ENCODE data around the gene PPP6R2. TPM values are rescaled to one million over a fixed set of nuclear protein-coding genes. Genes with fewer than 3 reads are reported as not detected.

PPP6R2 gene
- polyA plus RNA-seq, 1 donor = 46.9 TPM

DNA sequence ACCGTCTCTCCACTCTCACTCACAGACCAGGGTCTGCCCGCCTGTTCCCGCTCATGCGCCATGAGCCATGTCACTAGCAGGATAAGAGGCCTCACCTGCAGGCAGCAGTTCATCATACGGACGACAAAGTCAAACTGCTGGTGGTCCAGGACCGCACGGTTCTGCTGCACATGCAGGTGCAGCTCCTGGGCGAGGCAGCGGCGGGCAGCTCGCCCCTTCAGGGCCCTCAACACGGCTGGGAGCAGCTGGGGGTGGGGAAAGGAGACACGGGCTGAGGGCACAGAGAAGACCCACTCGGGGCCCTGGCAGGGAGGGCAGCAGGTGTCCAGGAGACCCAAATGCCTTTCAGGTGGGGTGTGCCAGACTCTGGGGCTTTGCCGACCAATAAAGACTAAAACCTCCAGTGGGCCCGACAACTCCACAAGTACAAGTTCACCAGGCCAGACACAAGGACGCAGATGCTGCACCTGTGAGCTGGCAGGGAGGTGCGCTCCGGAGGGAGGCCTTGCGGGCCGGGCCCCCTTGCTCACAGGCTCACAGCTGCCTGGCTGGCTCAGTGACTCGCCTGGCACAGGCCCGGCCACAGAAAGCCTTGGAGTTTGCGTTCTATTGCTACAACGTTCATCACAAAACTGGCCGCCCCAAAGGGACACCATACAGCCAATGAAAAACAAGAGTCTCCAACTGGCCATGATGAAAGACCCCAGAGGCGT is 120.2 kb downstream of the PPP6R2 start:
- H3K4me3 ChIP-seq (ENCODE audit: low read length) = no peak overlapping the region
- H3K36me3 ChIP-seq (ENCODE audit: control insufficient read depth, insufficient read depth, low read length) = peaks cover 98% of the 10 kb centered on the region
- DNase-seq = no peak
- no peak overlapping the region for H3K27ac ChIP-seq (ENCODE audit: low read length)
- no peaks in the 10 kb centered on the region for H3K27me3 ChIP-seq (ENCODE audit: control insufficient read depth, insufficient read depth, low read length)
- no peaks in the 10 kb centered on the region for H3K9me3 ChIP-seq (ENCODE audit: control insufficient read depth, low read depth, low read length)
- whole genome bisulfite sequencing (ENCODE audit: insufficient coverage, low lambda C conversion rate) = 100% methylated on average over 2 of the region's 28 CpGs
- H3K4me1 ChIP-seq (ENCODE audit: control insufficient read depth, insufficient read depth, low read length) = no peaks in the 10 kb centered on the region

DNA sequence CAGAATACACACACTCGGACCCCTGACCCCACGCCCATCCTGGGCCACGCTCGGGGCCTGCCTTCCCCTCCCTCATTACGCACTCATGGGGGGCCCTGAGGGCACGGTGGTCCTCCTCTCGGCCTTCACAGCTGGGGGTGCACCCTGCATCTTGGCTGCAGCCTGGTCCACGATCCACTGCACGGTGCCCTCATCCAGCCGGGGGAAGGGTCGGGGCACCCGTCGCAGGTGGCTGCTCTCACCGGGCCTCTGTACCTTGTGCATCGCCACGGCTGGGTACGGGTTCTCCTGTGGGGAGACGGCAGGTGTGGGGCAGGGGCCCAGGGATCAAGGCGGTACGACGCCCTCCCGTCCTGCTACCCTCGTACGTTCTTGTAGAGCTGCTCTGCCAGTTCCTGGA is 121.3 kb downstream of the PPP6R2 start:
- no CpG with 5 or more reads among the region's 24 CpGs for WGBS (ENCODE audit: insufficient coverage, low lambda C conversion rate)
- H3K4me1 ChIP-seq (ENCODE audit: control insufficient read depth, insufficient read depth, low read length) = peaks cover 7% of the 10 kb centered on the region
- no peak overlapping the region for H3K4me3 ChIP-seq (ENCODE audit: low read length)
- no peaks in the 10 kb centered on the region for H3K9me3 ChIP-seq (ENCODE audit: control insufficient read depth, low read depth, low read length)
- peaks cover 89% of the 10 kb centered on the region for H3K36me3 ChIP-seq (ENCODE audit: control insufficient read depth, insufficient read depth, low read length)
- no peak for DNase-seq
- no peaks in the 10 kb centered on the region for H3K27me3 ChIP-seq (ENCODE audit: control insufficient read depth, insufficient read depth, low read length)
- H3K27ac ChIP-seq (ENCODE audit: low read length) = no peak overlapping the region

DNA sequence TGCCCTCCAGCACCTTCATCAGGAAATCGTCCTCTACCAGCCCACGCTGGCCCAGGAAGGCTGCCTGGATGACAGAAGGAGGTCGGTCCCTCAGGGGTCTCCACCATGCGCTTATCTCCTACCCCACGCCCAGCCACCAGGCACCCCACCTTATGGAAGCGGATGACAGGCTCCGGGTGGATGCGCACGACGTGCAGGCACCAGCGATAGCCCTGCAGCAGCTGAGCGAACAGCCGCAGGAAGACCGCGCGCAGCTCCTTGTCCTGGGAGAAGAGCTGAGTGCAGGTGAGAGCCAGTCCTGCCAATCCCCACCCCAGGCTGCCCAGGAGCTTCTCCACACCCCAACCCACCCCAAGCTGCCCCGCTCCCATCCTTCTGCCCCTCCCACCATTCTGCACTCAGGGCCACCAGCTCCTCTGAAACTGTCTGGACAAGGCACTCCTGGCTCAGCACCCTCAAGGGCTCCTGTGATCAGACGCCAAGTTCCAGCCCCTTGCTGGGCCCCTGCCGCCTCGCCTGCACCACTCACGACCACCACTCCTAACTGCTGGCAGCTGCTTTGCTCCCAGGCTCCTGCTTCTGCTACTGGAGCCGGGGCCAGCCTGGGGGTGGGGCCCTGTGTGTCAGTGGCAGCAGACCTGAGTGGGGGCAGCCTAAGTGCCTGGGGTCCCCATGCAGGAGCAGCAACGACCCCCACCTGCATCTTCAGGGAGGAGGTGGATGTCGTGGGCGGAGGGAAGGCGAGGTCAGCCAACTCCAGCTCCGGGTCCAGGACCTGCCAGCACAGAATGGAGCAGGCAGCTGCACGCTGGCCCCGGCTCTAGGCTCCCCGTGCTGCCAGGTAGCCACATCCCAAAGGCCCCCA is 122.2 kb downstream of the PPP6R2 start:
- WGBS (ENCODE audit: insufficient coverage, low lambda C conversion rate) = no CpG with 5 or more reads among the region's 30 CpGs
- H3K36me3 ChIP-seq (ENCODE audit: control insufficient read depth, insufficient read depth, low read length) = peaks cover 81% of the 10 kb centered on the region
- no peaks in the 10 kb centered on the region for H3K27me3 ChIP-seq (ENCODE audit: control insufficient read depth, insufficient read depth, low read length)
- H3K9me3 ChIP-seq (ENCODE audit: control insufficient read depth, low read depth, low read length) = no peaks in the 10 kb centered on the region
- DNase-seq = no peak
- no peak overlapping the region for H3K27ac ChIP-seq (ENCODE audit: low read length)
- H3K4me1 ChIP-seq (ENCODE audit: control insufficient read depth, insufficient read depth, low read length) = peaks cover 16% of the 10 kb centered on the region
- no peak overlapping the region for H3K4me3 ChIP-seq (ENCODE audit: low read length)

DNA sequence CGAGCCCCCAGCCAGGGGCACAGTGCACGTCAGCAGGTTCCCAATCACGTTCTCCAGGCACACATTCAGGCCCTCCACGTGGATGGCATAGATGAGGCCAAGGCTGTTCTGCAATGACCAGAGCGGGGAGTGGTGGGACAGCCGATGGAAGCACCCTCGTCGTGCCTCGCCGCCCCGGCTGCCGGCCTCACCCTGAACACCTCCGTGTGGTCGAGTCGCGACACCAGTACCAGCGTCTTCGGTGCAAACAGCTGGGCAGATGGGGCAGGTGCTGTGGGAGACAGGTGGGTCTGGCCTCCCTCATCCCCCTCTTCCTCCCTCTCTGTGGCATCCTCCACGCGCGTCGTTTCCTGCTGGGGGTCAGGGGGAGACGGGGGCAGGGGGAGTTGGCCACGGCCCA is 124.2 kb downstream of the PPP6R2 start:
- Histone ChIP-seq H3K9me3 (ENCODE audit: control insufficient read depth, low read depth, low read length) (no peaks in the 10 kb centered on the region), H3K4me1 (ENCODE audit: control insufficient read depth, insufficient read depth, low read length) (peaks cover 36% of the 10 kb centered on the region), H3K27me3 (ENCODE audit: control insufficient read depth, insufficient read depth, low read length) (no peaks in the 10 kb centered on the region), H3K36me3 (ENCODE audit: control insufficient read depth, insufficient read depth, low read length) (peaks cover 65% of the 10 kb centered on the region), H3K4me3 (ENCODE audit: low read length) (no peak overlapping the region), H3K27ac (ENCODE audit: low read length) (no peak overlapping the region)
- no peak for DNase-seq
- WGBS (ENCODE audit: insufficient coverage, low lambda C conversion rate) = no CpG with 5 or more reads among the region's 24 CpGs

DNA sequence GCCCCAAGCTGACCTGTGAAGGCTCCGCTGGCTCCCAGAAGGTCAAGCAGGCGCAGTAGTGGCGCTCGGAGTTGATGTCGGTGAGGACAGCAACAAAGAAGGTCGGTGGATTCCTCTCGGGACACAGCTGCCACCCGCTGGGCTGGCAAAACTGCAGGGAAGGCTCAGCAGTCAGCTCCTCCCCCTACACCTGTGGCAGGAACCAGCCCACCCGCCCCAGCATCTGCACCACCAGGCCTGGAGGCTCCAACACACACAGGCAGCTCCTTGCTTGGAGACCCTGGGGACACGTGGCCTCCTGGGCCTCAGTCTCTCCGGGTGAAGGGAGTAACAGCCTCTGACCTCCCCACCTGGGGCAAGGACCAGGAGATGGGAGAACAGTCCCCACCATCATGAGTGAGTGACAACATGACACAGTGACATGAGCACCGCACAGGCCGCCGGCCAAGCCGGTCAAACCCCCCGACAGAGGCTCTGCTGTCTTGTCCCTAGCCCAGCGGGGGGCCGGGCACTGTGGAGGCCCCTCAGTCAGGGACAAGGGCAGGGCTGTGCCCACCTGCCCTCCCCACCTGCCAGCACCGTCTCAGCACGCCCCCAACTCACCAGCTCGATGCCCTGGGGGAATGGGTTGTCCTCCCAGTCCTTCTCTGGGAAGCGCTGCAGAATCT is 124.8 kb downstream of the PPP6R2 start:
- Histone ChIP-seq H3K36me3 (ENCODE audit: control insufficient read depth, insufficient read depth, low read length) (peaks cover 59% of the 10 kb centered on the region), H3K27me3 (ENCODE audit: control insufficient read depth, insufficient read depth, low read length) (no peaks in the 10 kb centered on the region), H3K9me3 (ENCODE audit: control insufficient read depth, low read depth, low read length) (no peaks in the 10 kb centered on the region), H3K4me3 (ENCODE audit: low read length) (no peak overlapping the region), H3K4me1 (ENCODE audit: control insufficient read depth, insufficient read depth, low read length) (peaks cover 42% of the 10 kb centered on the region), H3K27ac (ENCODE audit: low read length) (no peak overlapping the region)
- DNase-seq = no peak
- no CpG with 5 or more reads among the region's 22 CpGs for WGBS (ENCODE audit: insufficient coverage, low lambda C conversion rate)

DNA sequence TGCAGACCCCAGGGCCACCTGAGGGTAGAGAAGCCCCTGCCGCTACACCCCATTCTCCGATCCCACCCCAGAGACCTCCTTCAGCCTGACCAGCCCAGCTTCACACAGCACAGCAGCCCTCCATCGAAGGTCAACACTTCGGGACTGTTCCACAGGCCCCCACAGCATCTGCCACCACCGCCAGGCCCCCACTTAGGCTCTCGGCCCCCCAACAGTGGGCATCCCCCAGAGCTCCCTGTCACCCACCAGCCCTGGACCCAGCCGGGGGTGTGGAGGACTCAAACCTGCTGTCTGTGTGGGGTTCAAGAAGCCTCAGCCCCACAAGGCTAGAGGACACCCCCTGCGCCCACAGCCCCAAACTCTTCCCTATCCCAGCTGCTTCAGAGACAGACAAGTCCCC is 125.5 kb downstream of the PPP6R2 start:
- Histone ChIP-seq H3K27ac (ENCODE audit: low read length) (no peak overlapping the region), H3K36me3 (ENCODE audit: control insufficient read depth, insufficient read depth, low read length) (peaks cover 52% of the 10 kb centered on the region), H3K27me3 (ENCODE audit: control insufficient read depth, insufficient read depth, low read length) (no peaks in the 10 kb centered on the region), H3K4me3 (ENCODE audit: low read length) (no peak overlapping the region), H3K9me3 (ENCODE audit: control insufficient read depth, low read depth, low read length) (no peaks in the 10 kb centered on the region), H3K4me1 (ENCODE audit: control insufficient read depth, insufficient read depth, low read length) (peaks cover 49% of the 10 kb centered on the region)
- no CpG with 5 or more reads among the region's 8 CpGs for WGBS (ENCODE audit: insufficient coverage, low lambda C conversion rate)
- DNase-seq = no peak

DNA sequence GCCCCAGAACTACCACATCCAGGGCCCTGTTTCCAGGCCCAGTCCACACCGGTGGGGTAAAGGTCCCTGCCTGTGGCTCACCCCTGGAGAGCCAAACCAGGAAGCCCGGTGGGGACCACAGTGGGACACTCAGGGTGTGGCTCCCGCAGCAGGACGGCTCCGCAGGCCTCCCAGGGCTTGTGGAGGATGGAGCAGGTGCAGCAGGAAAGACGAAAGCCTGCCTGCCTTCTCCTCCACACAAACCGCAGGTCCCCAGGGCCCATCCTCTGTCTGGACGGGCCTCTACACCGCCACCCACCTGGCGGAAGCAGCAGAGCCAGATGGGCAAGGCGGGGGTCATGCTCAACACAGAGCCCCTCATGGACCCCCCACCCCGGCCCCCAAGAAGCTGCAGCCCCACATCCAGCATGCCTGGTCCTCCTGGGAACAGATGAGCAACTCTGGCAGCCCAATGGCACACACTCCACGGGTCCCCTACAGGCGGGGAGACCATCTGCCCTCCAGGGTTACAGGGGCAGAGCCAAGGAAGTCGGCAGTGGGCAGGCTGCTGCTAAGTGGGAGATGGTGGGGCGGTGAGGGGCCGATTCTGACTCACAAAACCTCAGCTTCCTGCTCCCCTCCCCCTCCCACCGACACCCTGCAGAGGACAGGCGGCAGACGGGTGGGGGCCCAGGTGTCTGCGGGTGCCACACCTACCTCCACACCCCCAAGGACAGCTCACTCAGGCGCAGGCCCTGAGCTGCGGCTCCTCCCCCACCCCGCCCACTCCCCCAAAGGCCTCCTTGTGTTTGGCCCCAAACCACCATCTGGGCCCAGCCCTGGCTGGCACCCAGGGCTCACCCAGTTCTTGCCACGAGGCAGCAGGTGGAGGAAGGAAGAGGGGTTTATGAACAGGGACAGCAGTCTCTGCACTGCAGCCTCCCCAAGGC is 126.5 kb downstream of the PPP6R2 start:
- peak; percentile 84 to 93 for DNase-seq
- Histone ChIP-seq H3K27ac (ENCODE audit: low read length) (peak overlapping the region; percentile 83), H3K4me1 (ENCODE audit: control insufficient read depth, insufficient read depth, low read length) (peaks cover 53% of the 10 kb centered on the region), H3K27me3 (ENCODE audit: control insufficient read depth, insufficient read depth, low read length) (no peaks in the 10 kb centered on the region), H3K4me3 (ENCODE audit: low read length) (no peak overlapping the region), H3K9me3 (ENCODE audit: control insufficient read depth, low read depth, low read length) (no peaks in the 10 kb centered on the region), H3K36me3 (ENCODE audit: control insufficient read depth, insufficient read depth, low read length) (peaks cover 42% of the 10 kb centered on the region)
- no CpG with 5 or more reads among the region's 25 CpGs for WGBS (ENCODE audit: insufficient coverage, low lambda C conversion rate)

DNA sequence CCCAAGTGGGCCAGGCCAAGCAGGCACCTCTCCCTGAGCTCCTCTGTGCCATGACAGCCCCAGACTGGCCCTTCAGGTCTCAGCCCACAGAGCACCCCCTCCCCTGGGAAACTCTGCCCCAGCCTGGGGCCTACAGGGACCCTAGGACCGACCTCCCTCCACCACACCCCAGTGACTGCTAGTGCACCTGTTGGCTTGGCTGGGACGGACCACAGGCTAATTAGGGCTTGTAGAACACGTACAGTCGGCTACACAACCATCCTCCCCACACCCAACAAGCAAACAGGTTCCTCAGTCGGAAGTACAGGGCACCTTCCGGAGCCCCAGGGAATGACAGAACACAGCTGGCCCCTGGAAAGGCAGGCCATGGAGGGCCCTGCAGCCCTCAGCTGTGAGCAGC is 127.4 kb downstream of the PPP6R2 start:
- Histone ChIP-seq H3K36me3 (ENCODE audit: control insufficient read depth, insufficient read depth, low read length) (peaks cover 33% of the 10 kb centered on the region), H3K27me3 (ENCODE audit: control insufficient read depth, insufficient read depth, low read length) (no peaks in the 10 kb centered on the region), H3K4me1 (ENCODE audit: control insufficient read depth, insufficient read depth, low read length) (peaks cover 56% of the 10 kb centered on the region), H3K9me3 (ENCODE audit: control insufficient read depth, low read depth, low read length) (no peaks in the 10 kb centered on the region), H3K4me3 (ENCODE audit: low read length) (no peak overlapping the region), H3K27ac (ENCODE audit: low read length) (peak overlapping the region; percentile 83)
- no CpG with 5 or more reads among the region's 6 CpGs for WGBS (ENCODE audit: insufficient coverage, low lambda C conversion rate)
- DNase-seq = peak; percentile 54 to 75

DNA sequence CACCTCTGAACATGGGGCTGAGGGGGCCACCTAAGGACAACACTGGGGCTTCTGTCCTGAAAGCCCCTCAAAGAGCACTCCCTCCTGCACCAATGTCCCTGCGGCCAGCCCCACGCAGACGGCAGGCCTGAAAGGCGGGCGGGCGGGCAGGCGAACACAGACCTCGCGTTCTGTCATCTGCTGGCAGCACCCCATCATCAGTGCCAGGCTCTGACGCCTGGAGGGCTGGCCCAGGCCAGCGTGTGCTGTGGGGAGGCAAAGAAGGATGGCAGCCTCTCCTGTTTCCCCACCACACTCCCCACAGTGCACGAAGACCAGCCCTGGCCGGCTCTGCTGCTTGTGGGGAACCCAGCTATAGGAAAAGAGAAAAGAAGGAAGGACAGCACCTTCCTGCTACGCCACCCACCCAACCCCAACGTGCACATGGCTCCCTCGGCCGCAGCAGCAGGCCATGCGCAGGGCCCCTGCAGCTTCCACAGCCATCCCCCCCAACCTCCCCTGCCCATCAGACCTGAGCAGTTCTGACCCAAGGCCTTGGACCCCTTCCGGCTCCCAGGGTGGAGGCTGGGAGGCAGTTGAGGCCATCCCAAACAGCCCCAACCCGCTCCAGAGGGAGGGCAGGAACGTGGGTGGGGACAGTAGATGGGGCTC is 128.2 kb downstream of the PPP6R2 start:
- Histone ChIP-seq H3K4me3 (ENCODE audit: low read length) (no peak overlapping the region), H3K27me3 (ENCODE audit: control insufficient read depth, insufficient read depth, low read length) (no peaks in the 10 kb centered on the region), H3K36me3 (ENCODE audit: control insufficient read depth, insufficient read depth, low read length) (peaks cover 25% of the 10 kb centered on the region), H3K9me3 (ENCODE audit: control insufficient read depth, low read depth, low read length) (no peaks in the 10 kb centered on the region), H3K27ac (ENCODE audit: low read length) (peak overlapping the region; percentile 83), H3K4me1 (ENCODE audit: control insufficient read depth, insufficient read depth, low read length) (peaks cover 59% of the 10 kb centered on the region)
- no peak for DNase-seq
- no CpG with 5 or more reads among the region's 21 CpGs for WGBS (ENCODE audit: insufficient coverage, low lambda C conversion rate)
